ENCODE results near the gene ARHGAP26. TPM values are rescaled to one million over a fixed set of nuclear protein-coding genes. Genes with fewer than 3 reads are reported as not detected.

Gene ARHGAP26
- polyA plus RNA-seq, 1 donor (not counting 4 experiments of a cell fraction or from before 2014, with no cell fraction given) = 3.9 TPM

DNA sequence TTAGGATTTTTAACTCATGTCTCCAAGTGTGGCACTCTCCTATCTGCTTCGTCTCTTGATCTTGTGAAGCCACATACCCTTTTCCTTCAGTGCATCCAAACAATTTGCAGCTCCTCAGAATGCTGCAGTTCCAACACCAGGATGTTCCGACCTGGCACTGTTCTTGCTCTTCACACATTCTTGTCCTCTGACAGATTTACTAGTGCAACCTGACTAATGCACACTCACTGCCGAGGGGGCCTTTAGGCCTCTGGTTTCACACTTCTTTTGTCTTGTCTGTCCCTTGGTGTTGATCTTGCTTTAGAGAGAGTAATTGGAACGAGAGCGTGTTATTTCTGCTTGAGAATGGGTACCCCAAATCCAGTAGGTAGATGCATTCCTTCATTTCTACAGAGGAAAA lies 15.0 kb downstream of the ARHGAP26 start:
- dilution Hi-C loops (cut with MboI; ENCODE audit: extremely low pct_ligation_motif_present, low sequenced_read_pairs) = no loop called here
- Histone ChIP-seq H4K20me1 (ENCODE audit: control insufficient read depth, extremely low read depth, insufficient read depth, low read length) (no peaks in the 10 kb centered on the region), H2AFZ (ENCODE audit: control insufficient read depth, low read length) (no peak overlapping the region)

DNA sequence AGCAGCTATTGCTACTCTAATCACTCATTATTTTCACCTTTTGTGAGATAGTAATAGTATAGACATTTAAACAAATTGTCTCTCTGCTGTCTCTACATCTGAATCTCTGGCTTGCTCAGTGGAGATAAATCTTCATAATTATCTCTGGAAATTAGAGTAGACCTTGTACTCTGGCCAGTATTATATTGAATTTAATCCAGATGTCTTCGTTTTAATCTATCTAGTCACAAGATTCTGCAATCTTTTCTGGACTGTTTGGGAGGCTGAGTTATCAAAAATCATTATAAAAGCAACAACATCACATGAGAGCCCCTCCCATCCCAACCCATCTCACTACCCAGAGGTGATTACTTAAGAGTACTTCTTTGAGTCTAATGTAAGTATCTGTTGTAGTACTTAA lies 19.0 kb downstream of the ARHGAP26 start:
- DNase-seq (ENCODE audit: low read depth, low spot score) (no peak), FAIRE-seq (no peak)
- Histone ChIP-seq H3K9ac (ENCODE audit: control insufficient read depth, extremely low read depth, insufficient read depth, low read length) (no peak overlapping the region), H3K27ac (ENCODE audit: control insufficient read depth, insufficient read depth, low read length) (no peak overlapping the region), H2AFZ (ENCODE audit: control insufficient read depth, low read length) (no peak overlapping the region), H3K4me3 (ENCODE audit: control insufficient read depth in 2 of 3, extremely low read depth in 1 of 3, insufficient read depth in 2 of 3, low read depth in 1 of 3, low read length in 3 of 3) (no peak overlapping the region), H3K9me3 (ENCODE audit: control insufficient read depth, low read depth, low read length) (no peaks in the 10 kb centered on the region), H3K4me2 (ENCODE audit: control insufficient read depth, extremely low read depth, insufficient read depth, low read depth, low read length) (no peak overlapping the region), H4K20me1 (ENCODE audit: control insufficient read depth, extremely low read depth, insufficient read depth, low read length) (no peaks in the 10 kb centered on the region), H3K79me2 (ENCODE audit: control insufficient read depth, insufficient read depth, low read length) (no peaks in the 10 kb centered on the region), H3K27me3 (ENCODE audit: control insufficient read depth, extremely low read depth, insufficient read depth, low read length) (no peaks in the 10 kb centered on the region), H3K9me1 (ENCODE audit: control insufficient read depth, extremely low read depth, insufficient read depth, low read length) (peaks cover 2% of the 10 kb centered on the region), H3K4me1 (ENCODE audit: control insufficient read depth, extremely low read depth, insufficient read depth, low read length) (no peaks in the 10 kb centered on the region), H3K36me3 (ENCODE audit: control insufficient read depth in 2 of 2, extremely low read depth in 1 of 2, insufficient read depth in 2 of 2, low read length in 2 of 2) (no peaks in the 10 kb centered on the region)
- dilution Hi-C loops (cut with MboI; ENCODE audit: extremely low pct_ligation_motif_present, low sequenced_read_pairs) = no loop called here
- no peak for TF ChIP-seq EZH2 (IDR thresholded peaks at IDR 0.05; ENCODE audit: low read length)
- TF ChIP-seq, protein P1, sequence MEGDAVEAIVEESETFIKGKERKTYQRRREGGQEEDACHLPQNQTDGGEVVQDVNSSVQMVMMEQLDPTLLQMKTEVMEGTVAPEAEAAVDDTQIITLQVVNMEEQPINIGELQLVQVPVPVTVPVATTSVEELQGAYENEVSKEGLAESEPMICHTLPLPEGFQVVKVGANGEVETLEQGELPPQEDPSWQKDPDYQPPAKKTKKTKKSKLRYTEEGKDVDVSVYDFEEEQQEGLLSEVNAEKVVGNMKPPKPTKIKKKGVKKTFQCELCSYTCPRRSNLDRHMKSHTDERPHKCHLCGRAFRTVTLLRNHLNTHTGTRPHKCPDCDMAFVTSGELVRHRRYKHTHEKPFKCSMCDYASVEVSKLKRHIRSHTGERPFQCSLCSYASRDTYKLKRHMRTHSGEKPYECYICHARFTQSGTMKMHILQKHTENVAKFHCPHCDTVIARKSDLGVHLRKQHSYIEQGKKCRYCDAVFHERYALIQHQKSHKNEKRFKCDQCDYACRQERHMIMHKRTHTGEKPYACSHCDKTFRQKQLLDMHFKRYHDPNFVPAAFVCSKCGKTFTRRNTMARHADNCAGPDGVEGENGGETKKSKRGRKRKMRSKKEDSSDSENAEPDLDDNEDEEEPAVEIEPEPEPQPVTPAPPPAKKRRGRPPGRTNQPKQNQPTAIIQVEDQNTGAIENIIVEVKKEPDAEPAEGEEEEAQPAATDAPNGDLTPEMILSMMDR (optimal IDR thresholded peaks at IDR 0.05 in 1 of 3, IDR thresholded peaks at IDR 0.05 in 1 of 3, conservative IDR thresholded peaks at IDR 0.05 in 1 of 3; ENCODE audit: extremely low read depth in 1 of 3, insufficient read depth in 2 of 3, low read length in 3 of 3) = no peak

More for the DNA sequence above, 15.0 kb downstream of the ARHGAP26 start:
- no peaks in the 10 kb centered on the region for H3K79me2 ChIP-seq (ENCODE audit: control insufficient read depth, insufficient read depth, low read length)
- DNase-seq (ENCODE audit: low read depth, low spot score) (no peak), FAIRE-seq (no peak)
- H3K4me2 ChIP-seq (ENCODE audit: control insufficient read depth, extremely low read depth, insufficient read depth, low read depth, low read length) = no peak overlapping the region
- no peaks in the 10 kb centered on the region for H3K4me1 ChIP-seq (ENCODE audit: control insufficient read depth, extremely low read depth, insufficient read depth, low read length)
- H3K4me3 ChIP-seq (ENCODE audit: control insufficient read depth in 2 of 3, extremely low read depth in 1 of 3, insufficient read depth in 2 of 3, low read depth in 1 of 3, low read length in 3 of 3) = no peak overlapping the region
- H3K9me3 ChIP-seq (ENCODE audit: control insufficient read depth, low read depth, low read length) = no peaks in the 10 kb centered on the region
- TF ChIP-seq, protein P1 (optimal IDR thresholded peaks at IDR 0.05 in 1 of 3, IDR thresholded peaks at IDR 0.05 in 1 of 3, conservative IDR thresholded peaks at IDR 0.05 in 1 of 3; ENCODE audit: extremely low read depth in 1 of 3, insufficient read depth in 2 of 3, low read length in 3 of 3) = no peak
- TF ChIP-seq EZH2 (IDR thresholded peaks at IDR 0.05; ENCODE audit: low read length) = no peak
- no peaks in the 10 kb centered on the region for H3K36me3 ChIP-seq (ENCODE audit: control insufficient read depth in 2 of 2, extremely low read depth in 1 of 2, insufficient read depth in 2 of 2, low read length in 2 of 2)
- H3K9me1 ChIP-seq (ENCODE audit: control insufficient read depth, extremely low read depth, insufficient read depth, low read length) = peaks cover 2% of the 10 kb centered on the region
- H3K9ac ChIP-seq (ENCODE audit: control insufficient read depth, extremely low read depth, insufficient read depth, low read length) = no peak overlapping the region
- no peak overlapping the region for H3K27ac ChIP-seq (ENCODE audit: control insufficient read depth, insufficient read depth, low read length)
- H3K27me3 ChIP-seq (ENCODE audit: control insufficient read depth, extremely low read depth, insufficient read depth, low read length) = no peaks in the 10 kb centered on the region

Measured in keratinocyte (primary cell).